DOHH2 (cell line): ENCODE results near the gene MRTFA.

Experiments
- EZH2phosphoT487 ChIP-seq: fragments of 200-600 bp; sonication (generic); IDR thresholded peaks from 2 replicates; pipeline ENCODE4 v1.6.1; 2017; ENCODE audit warnings: borderline replicate concordance, mild to moderate bottlenecking, antibody characterized with exemption, low read length, moderate library complexity, mixed read lengths
- TF ChIP-seq, protein P1 (sequence below): fragments of 200-600 bp; sonication (generic); IDR thresholded peaks from one replicate; pipeline ENCODE4 v1.5.1; 2014; ENCODE audit warnings: antibody characterized with exemption, mild to moderate bottlenecking, low read depth, low read length; ENCODE audit not compliant: poor library complexity, severe bottlenecking

DNA sequence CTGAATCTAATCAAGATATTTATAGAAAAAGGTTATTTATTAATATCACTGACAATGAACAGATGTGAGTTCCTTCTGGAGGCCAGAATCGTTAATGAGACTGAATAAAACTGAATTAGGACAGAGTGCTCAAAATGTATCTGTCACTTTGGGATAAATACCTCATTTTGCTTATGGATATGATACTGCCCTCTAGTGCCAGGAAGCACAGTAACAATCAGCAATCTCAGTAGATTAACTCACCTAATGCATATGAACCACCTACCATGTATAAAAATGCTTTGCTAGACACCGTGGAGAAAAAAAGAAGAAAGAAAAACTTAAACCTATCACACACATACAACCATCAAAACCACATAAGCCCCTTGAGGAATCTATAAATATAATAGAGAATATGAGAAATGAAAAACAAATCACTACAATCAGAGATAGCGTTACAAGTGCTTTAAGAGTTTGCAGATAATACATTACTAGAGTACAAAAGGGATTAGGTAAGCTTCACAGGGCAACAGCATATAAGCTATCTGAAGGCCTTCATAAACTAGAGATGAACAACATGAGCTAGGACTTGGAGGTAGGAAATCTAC, 148.8 kb downstream of the MRTFA start:
- TF ChIP-seq, protein P1, sequence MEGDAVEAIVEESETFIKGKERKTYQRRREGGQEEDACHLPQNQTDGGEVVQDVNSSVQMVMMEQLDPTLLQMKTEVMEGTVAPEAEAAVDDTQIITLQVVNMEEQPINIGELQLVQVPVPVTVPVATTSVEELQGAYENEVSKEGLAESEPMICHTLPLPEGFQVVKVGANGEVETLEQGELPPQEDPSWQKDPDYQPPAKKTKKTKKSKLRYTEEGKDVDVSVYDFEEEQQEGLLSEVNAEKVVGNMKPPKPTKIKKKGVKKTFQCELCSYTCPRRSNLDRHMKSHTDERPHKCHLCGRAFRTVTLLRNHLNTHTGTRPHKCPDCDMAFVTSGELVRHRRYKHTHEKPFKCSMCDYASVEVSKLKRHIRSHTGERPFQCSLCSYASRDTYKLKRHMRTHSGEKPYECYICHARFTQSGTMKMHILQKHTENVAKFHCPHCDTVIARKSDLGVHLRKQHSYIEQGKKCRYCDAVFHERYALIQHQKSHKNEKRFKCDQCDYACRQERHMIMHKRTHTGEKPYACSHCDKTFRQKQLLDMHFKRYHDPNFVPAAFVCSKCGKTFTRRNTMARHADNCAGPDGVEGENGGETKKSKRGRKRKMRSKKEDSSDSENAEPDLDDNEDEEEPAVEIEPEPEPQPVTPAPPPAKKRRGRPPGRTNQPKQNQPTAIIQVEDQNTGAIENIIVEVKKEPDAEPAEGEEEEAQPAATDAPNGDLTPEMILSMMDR = peak; percentile 89
- TF ChIP-seq EZH2phosphoT487 = no peak
